Stimulated activated CD8-positive, alpha-beta memory T cell treated with anti-CD3 and anti-CD28 coated beads, Interleukin-7, amount 100 ng/mL, for 4 hours (primary cell): ENCODE results near the gene FTL.

Source experiments
- DNase-seq, 2 donors: peaks; one replicate each; pipeline ENCODE4 v3.0.0-alpha.2; 2020; ENCODE audit warnings: low read depth in 2 of 2

The FTL gene

DNA sequence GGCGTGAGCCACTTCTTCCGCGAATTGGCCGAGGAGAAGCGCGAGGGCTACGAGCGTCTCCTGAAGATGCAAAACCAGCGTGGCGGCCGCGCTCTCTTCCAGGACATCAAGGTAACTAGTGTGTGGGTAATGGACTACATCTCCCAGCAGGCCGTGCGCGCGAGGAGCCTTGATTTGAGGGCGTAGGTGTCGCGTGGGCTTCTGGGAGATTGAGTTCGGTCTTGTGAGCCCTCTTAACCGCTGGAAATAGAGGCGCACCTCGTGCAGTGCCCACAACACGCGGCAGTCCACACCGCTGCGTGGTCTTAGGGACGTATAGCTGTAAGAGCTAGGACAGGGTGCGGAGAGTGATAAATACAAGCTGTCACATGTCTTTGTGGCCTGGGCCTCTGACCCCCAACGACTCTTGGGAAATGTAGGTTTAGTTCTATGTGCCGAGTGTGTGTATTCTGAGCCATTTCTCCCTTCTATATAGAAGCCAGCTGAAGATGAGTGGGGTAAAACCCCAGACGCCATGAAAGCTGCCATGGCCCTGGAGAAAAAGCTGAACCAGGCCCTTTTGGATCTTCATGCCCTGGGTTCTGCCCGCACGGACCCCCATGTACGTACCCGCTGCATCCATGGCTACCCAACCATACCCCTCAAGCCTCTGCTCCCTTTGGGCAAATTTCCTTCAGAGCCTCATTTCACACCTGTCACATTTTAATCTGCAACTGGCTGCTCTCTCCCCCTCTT lies 864 bp downstream of the FTL start:
- peak; percentile 85 to 88 for DNase-seq

DNA sequence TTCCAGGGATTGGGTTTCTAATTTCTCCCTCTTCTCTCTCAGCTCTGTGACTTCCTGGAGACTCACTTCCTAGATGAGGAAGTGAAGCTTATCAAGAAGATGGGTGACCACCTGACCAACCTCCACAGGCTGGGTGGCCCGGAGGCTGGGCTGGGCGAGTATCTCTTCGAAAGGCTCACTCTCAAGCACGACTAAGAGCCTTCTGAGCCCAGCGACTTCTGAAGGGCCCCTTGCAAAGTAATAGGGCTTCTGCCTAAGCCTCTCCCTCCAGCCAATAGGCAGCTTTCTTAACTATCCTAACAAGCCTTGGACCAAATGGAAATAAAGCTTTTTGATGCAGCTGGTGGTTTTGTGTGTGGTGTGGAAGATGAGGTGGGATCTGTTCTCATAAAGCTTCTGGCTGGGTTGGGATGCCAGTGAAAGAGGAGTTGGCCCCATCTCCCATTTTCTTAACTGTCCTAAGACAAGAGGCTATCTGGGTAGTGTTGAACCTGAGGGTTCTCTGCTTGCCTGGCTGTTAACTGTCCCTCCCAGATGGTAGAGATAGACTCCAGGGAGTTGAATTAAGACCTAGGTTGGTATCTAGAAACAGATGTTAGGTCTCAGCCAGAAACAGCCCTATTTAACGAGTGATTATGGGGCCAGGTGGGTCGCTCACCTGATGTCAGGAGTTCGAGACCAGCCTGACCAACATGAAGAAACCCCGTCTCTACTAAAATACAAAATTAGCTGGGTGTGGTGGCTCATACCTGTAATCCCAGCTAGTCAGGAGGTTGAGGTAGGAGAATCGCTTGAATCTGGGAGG lies 1.6 kb downstream of the FTL start:
- DNase-seq, result no peak

DNA sequence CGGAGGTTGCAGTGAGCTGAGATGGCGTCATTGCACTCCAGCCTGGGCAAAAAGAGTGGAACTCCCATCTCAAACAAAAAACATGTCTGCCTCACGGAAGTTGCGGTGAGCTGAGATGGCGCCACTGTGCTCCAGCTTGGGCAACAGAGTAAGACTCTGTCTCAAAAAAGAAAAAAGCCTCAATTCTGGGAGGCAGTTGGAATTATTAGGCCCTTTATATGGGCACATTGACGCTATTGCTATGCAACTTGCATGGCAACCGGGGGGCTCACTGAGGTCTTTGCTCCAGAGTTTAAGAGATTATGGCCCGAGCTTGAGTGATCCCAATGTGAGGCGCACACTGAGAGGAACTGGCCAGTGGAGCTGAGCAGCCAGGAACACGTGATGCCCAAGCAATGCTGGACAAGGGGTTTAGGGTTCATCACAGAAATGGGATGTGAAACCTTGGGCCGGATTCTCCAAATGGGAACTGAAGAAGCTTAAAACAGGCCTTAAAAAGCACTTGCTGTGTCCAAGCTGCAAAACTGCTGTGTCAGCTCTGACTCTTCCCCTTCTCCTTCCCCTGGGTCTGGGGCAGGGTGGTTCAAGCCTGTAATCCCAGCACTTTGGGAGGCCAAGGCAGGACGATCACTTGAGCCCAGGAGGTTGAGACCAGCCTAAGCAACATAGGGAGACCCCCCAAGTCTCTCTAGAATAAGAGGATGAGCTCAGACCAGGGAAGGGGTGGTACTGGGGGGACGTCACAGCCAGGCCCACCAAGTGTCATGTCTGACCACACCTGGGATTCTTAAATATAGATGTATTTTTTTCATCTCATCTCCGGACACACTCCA lies 2.5 kb downstream of the FTL start:
- DNase-seq, result no peak

DNA sequence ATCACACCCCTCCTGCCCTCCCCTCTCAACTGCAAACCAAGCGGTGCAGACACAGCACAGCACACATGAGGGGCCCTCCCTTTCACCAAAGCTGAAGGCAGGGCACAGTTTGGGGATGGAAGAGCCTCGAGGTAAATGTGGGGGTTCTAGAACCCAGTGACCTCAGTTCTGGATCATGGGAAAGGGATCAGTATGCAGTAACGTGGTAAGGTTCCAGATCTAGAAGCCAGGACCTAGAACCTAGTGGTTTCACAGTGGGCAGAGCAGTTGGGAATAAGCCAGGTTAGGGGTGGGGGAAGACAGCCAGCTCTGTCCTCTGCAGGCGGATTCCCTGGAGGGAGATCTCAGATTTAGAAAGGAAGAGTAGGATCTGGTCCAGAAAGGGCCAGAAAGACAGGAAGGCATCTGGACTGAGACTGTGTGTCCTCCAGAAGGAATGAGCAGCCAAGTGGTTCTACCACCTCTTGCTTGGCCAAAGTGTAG lies 3.1 kb downstream of the FTL start:
- no peak for DNase-seq

DNA sequence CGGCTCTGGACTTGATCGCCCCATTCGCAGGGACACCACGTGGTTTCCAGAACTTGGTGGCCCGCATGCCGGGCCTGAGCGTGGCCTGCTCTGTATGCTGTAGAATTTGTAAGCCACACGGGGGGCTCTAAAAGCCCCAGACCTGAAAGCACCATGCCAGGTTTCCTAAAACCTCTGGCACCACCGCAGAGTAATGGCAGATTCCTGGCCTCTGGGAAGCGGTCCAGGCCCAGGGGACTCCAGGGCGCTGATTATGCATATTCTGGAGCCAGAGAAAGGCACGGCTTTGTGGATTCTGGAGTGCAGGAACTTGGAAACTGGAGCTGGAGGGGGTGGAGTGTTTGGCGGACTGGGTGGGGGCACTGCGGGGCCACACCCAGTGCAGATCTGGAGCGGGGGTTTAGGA lies 3.7 kb downstream of the FTL start:
- DNase-seq, result no peak

DNA sequence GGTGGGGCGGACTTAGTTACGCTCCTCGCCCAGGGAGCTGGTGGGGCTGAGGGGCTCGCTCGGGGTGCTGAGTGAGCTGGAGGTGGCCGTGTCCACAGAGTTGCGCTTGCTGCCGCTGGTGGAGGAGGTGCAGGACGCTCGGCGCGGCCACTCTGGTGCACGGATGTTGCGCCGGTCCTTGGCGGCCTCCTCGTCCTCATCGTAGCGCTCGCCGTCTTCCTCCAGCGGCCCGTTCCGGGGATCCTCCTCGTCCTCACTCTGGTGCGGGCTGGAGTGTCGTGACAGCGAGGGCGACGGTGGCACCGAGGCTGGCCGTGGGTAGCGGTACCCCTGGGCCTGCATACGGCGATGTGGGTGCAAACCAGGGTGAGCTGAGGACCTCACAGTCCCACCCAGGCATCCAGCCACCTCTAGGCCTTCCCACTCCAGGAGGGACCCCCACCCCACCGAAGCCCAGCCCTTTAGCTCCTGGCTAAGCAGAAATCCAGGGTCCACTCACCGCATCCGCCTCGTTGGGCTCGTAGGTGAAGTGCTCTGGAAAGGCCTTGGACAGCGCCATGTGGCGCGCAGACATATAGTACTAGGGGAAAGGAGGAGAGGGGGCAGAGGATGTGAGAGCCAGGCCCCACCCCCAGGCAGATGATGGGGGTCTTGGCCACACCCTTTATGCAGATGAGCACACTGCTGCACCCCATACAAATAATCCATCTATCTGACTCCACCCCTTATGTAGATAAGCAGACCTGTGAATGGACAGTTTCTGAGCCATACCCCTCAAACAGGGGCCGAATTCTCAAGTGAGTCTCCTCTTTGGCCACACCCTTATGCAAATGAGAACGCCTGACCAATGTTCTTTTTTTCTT lies 4.4 kb downstream of the FTL start:
- no peak for DNase-seq

DNA sequence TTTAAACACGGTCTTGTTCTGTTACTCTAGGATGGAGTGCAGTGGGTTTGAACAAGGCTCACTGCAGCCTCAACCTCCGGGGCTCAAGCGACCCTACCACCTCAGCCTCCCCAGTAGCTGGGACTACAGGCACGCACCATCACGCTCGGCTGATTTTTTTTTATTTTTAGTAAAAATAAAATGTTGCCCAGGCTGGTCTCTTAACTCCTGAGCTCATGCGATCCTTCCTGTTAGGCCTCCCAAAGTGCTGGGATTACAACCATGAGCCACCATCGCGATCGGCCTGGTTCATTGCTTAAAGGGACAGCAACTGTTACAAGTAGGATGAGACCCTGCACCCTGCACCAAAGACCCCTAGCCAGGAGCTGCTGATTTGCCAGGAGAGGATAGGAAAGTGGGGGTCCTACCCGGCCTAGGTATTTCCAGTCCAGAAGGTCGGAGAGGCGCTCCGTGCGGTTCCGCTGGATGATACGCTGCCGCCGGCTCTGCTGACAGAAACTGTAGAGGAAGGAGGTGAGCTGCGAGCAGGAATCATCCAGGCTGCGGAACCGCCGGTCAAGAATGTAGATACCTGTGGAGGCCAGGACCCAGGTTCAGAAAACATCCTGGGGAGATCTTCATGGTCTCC lies 5.1 kb downstream of the FTL start:
- DNase-seq, result no peak

DNA sequence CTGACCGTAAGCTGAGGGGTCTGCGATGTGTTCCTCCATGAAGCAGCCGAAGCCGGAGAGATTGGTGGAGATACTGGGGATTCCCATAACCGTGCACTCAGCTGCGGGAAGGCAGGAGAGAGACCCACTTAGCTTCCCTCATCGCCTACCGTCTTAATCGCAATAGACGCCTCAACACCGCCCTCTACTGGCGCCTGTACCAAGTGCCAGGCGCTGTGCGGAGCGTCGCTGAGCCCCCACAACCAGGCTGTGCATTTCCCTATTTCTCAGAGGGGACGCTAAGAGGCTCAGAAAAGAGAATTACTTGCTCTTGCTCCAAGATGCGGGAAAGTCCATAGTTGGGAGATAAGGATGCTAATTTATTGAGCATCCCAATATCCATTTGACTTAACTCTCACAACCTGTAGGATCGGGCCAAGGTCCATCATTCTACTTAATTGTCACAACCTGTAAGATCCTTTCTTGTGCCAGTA lies 5.8 kb downstream of the FTL start:
- peak; percentile 60 to 68 for DNase-seq

DNA sequence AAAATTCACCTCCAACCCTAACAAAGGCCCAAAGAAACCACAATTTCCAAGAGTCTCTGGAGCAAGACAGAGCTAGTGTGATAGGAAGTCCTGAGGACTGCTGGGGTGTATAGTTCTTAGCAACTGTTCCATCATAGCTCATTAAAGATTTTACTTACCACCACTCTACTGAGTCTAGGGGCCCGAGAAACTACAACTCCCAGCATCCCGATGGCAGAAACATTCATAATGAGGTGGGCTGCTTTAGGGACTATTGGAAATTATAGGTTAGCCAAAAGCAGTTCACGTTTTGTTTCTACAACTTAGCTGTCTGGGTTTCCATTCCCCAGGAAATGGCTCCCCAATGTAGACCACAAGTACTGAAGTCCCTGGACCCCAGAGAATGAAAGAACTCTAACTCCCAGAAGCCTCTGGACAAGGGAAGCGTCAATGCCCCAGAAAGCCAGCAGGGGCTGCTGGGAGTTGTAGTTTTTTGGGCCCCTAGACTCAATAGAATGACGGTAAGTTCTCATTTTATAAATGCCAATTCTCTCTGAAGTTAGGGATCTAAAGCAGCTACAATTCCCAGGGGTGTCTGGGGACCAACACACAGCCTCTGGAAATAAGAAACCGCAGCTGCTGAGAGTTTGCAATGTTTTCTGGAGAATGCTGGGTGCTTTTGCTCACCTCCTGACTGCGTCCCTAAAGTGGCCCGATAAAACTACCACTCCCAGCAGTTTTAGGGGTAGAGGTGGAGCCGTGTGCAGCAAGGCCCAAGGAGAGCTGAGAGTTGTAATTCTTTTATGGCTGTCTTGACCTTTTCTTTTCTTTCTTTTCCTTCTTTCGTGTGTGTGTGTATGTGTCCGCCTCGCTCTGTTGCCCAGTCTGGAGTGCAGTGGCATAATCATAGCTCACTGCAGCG lies 11.1 kb downstream of the FTL start:
- no peak for DNase-seq

DNA sequence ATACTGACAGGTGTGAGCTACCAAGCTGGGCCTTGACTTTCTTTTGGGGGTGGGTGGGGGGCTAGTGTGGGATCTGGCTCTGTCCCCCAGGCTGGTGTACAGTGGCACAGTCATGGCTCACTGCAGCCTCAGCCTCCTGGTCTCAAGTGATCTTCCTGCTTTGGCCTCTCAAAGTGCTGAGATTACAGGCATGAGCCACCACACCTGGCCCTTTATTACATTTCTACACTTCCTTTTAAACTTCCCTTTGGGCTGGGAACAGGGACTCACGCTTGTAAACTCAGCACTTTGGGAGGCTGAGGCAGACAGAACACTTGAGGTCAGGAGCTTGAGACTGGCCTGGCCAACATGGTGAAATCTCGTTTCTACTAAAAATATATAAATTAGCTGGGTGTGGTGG lies 12.0 kb downstream of the FTL start:
- DNase-seq, result no peak

DNA sequence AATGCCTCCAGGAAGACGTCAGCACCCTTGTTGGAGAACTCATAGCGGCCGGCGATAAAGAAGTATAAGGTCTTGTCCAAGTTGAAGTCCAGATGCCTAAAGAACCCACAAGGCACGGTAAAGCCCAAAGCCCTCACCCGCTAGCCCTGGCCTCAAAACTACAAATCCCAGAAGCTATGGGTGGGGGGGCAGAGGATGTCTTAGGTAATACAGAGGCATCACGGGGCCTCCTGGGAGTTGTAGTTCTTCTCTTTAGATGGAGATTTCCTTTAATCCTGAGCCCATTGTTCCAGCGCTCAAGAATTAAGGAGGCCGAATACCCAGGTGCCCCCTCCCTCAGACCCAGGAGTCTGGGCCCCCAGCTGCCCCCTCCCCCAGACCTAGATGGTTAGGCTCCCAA lies 17.2 kb downstream of the FTL start:
- no peak for DNase-seq

DNA sequence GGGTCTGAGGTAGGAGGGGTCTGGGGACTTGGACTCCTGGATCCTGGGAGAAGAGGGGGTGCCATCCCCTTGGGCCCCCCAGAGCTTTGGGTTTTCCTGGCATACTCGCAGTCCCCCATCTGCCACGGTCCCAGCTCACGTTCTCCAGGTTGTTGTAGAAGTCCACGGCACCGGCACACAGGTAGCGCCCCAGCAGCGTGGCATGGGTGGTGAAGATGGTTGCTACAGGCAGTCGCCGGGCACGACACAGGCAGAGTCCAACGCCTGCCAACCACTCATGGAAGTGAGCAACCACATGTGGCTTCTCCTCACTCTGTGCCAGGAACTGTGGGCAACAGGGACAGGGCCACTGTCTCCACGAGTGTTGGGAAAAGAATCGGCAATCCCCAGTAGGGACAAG lies 20.6 kb downstream of the FTL start:
- DNase-seq, result no peak

DNA sequence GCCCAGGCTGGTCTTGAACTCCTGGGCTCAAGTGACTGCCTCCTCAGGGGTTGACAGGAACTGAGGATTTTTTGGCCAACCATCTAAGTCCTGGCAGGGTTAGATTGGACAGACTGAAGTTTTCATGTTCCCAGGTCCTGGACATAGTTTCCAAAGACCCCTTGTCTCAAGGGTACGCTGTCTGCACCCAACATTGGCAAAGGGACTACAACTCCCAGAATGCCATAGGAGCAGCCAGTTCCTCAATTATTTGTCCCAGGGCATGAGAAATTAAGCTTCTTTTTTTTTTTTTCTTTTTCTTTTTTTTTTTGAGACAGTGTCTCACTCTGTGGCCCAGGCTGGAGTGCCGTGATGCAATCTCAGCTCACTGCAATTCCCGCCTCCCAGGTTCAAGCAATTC lies 21.1 kb downstream of the FTL start:
- no peak for DNase-seq

DNA sequence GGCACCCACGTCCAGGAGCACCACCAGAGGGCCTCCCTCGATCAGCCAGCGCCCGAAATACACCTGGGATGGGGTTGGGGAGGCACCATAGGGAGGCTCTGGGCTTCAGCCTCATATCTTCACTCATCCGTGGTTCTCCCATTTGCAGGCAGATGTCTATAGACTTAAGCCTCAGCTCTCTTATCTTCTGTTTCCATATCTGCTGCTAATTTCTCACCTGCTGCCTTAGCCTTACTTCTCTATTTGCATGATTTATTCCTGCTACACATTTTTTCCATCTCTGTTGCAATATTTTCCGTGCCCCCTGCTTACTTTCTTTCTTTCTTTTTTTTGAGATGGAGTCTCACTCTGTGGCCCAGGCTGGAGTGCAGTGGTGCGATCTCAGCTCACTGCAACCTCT lies 22.2 kb downstream of the FTL start:
- DNase-seq, result no peak

DNA sequence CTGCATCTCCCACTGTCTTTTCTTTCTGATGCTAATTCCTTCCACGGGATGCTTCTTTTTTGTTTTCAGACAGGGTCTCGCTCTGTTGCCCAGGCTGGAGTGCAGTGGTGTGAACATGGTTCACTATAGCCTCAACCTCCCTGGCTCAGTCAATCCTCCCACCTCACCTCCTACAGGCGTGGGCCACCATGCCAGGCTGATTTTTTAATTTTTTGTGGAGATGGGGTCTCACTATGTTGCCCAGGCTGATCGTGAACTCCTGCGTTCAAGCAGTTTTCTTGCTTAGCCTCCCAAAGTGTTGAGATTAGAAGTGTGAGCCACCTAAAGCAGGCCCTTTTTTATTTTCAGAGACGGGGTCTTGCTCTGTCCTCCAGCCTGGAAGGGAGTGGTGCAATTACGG lies 23.2 kb downstream of the FTL start:
- no peak for DNase-seq

DNA sequence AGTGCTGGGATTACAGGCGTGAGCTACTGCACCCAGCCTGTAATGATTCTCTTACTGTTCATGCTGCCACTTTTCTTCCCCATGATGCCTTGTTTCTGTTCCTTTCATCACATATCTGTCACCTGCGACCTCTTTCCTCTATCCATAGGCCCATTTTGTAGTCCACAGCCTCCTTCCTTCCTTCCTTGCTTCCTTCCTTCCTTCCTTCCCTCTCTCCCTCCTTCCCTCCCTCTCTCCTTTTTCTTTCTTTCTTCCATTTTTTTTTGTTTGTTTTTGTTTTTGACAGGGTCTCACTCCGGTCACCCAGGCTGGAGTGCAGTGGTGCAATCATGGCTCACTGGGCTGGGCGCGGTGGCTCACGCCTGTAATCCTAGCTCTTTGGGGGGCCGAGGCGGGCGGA lies 23.8 kb downstream of the FTL start:
- no peak for DNase-seq

DNA sequence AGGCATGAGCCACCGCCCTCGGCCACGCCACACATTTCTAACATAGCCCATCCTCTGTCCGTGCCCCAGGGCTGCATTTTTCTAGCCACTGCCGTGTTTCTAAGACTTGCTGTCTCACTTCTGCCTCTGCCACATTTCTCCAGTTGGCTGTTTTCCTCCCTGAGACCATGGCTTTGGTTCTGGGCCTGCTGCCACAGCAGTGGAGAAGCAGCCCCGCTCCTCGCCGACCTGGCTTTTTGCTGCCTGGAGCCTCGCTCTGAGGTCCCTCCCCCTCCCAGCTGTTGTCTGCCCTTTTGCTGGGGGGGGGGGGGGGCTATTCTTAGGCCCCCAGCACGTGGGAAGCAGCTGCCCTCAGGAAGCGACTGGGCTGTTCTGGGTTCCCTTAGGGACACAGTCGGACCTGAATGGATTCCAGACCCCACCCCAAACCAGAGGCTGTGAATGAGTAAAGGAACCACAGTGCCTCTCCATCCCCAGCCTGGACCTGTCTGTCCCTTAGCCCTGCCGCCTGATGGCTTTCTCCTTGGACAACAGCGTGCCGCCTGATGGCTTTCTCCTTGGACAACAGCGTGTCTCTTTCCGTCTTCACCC lies 24.7 kb downstream of the FTL start:
- DNase-seq, result no peak

DNA sequence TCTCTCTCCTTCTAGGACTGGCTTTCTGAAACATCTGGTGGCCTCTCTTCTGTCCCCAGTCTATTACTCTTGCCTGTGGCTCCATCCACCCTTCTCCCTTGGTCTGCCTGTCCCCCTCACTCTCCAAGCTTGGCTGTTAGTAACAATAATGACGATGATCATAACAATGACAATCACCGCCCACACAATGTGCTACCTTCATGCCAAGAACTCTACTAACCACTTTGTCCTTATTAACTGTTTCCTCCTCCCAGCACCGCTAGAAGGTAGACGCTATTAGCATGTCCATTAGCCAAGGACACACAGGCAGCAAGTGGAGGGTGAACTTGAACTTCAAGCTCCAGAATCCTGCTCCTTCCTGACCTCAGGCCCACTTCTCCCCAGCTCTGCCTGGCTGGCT lies 25.3 kb downstream of the FTL start:
- DNase-seq, result no peak

DNA sequence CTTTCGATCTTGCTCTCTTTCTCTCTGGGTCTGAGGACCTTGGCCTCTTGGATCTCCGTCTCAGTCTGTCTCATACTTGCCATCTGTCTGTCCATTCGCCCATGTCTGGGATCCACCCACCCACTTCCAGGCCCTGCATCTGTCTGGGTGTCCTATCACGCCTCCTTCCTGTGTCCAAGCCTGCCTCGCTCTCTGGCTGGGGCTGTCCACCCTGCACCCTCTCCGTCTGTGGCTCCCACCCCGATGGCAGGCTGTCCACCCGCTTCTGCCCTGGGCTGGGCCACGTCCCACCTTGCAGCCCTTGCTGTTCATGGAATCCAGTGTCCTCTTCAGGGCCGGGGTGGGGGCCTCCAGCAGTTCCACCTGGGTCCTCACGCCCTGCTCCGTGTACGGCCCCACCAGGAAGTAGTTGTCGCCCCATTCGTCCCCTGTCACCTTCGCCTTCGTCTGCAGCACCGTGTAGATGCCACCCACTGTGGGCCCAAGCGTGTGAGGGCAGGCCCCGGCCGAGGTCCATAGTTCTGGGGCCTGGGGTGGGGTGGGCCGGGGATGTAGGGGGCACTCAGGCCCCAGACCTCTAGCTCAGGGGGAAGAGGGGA lies 26.0 kb downstream of the FTL start:
- no peak for DNase-seq
